NB4 (cell line): Measurements from ENCODE around the gene PLEKHA8.
A peak's percentile ranks its signal among the peaks of the same experiment; 100 is the strongest.

ENCODE experiments used
- DNase-seq: peaks from one replicate; pipeline ENCODE4 v3.0.0; 2010; ENCODE audit warnings: low read depth
- H3K4me3 ChIP-seq: one replicate; pipeline ENCODE4 v1.5.1; 2011; ENCODE audit warnings: mild to moderate bottlenecking, low read depth, low read length, moderate library complexity
- CTCF ChIP-seq: IDR thresholded peaks from one replicate; pipeline ENCODE4 v1.5.1; 2012; ENCODE audit warnings: low read depth, low read length
- MAX ChIP-seq: IDR thresholded peaks from 2 replicates; pipeline ENCODE4 v1.6.1; 2011; ENCODE audit warnings: low read depth, low read length
- MYC ChIP-seq: IDR thresholded peaks from 2 replicates; pipeline ENCODE4 v1.6.1; 2011; ENCODE audit warnings: low read depth, low read length
- POLR2A ChIP-seq: IDR thresholded peaks from 2 replicates; pipeline ENCODE4 v1.6.1; 2011; ENCODE audit warnings: mild to moderate bottlenecking; ENCODE audit not compliant: insufficient read length; ENCODE audit errors: extremely low read depth

The PLEKHA8 gene

GRCh38 chr7:30001998-30002397, 26.2 kb upstream of the PLEKHA8 start:
- peak; percentile 21 for DNase-seq
- no peak for TF ChIP-seq CTCF
- TF ChIP-seq POLR2A, result no peak
- TF ChIP-seq MYC, result no peak
- no peak for TF ChIP-seq MAX
- H3K4me3 ChIP-seq, result no peak overlapping the region

- DNase-seq, result no peak
- no peak for TF ChIP-seq MAX
- TF ChIP-seq MYC, result no peak
- no peak for TF ChIP-seq POLR2A
- no peak for TF ChIP-seq CTCF
- H3K4me3 ChIP-seq, result no peak overlapping the region
These were observed 25.1 kb upstream of the PLEKHA8 start for GRCh38 chr7:30003098-30003497.

GRCh38 chr7:30005464-30005863, 22.7 kb upstream of the PLEKHA8 start:
- TF ChIP-seq MYC (no peak), CTCF (no peak), MAX (no peak), POLR2A (no peak)
- no peak overlapping the region for H3K4me3 ChIP-seq
- DNase-seq, result no peak

- TF ChIP-seq MAX (no peak), CTCF (no peak), POLR2A (no peak), MYC (no peak)
- DNase-seq, result no peak
- H3K4me3 ChIP-seq, result no peak overlapping the region
These were observed 18.2 kb upstream of the PLEKHA8 start for GRCh38 chr7:30010021-30010420.

GRCh38 chr7:30012757-30013156, 15.5 kb upstream of the PLEKHA8 start:
- no peak overlapping the region for H3K4me3 ChIP-seq
- TF ChIP-seq CTCF, result no peak
- no peak for TF ChIP-seq MAX
- TF ChIP-seq POLR2A, result no peak
- TF ChIP-seq MYC, result no peak
- no peak for DNase-seq

GRCh38 chr7:30018451-30018850, 9.8 kb upstream of the PLEKHA8 start:
- no peak for DNase-seq
- no peak for TF ChIP-seq MAX
- no peak for TF ChIP-seq MYC
- TF ChIP-seq CTCF, result no peak
- TF ChIP-seq POLR2A, result no peak
- no peak overlapping the region for H3K4me3 ChIP-seq
